Right lobe of liver (tissue), 6 donors: ENCODE data around the gene GDF2. TPM values are rescaled to one million over a fixed set of nuclear protein-coding genes. Genes with fewer than 3 reads are reported as not detected.

Source experiments
- ATAC-seq, 4 donors: fragments of 200-7000 bp; cut with Tn5 transposase; one replicate each; pipeline ENCODE4 v1.9.1; 2020; ENCODE audit warnings: mild to moderate bottlenecking in 4 of 4, moderate library complexity in 4 of 4
- DNase-seq, 3 donors: peaks; one replicate each; pipeline ENCODE4 v3.0.0-alpha.2; 2020
- H3K27ac ChIP-seq, 3 donors: fragments of 200-600 bp; one replicate each; pipeline ENCODE4 v1.8.0; 2022
- H3K27me3 ChIP-seq, 2 donors: fragments of 200-600 bp; one replicate each; pipeline ENCODE4 v1.8.0; 2022
- H3K36me3 ChIP-seq, 4 donors: fragments of 200-600 bp; sonication (generic) in 1 of 4; one replicate each; pipeline versions ENCODE4 v1.5.1 to v1.8.0; 2017 to 2022; ENCODE audit warnings: control low read depth in 1 of 4
- H3K4me1 ChIP-seq, 4 donors: fragments of 200-600 bp; sonication (generic) in 1 of 4; one replicate each; pipeline versions ENCODE4 v1.5.1 to v1.8.0; 2017 to 2022; ENCODE audit warnings: control low read depth in 1 of 4
- H3K4me3 ChIP-seq, 3 donors: fragments of 200-600 bp; one replicate each; pipeline ENCODE4 v1.8.0; 2022
- H3K9me3 ChIP-seq, 4 donors: fragments of 200-600 bp; sonication (generic) in 1 of 4; one replicate each; pipeline versions ENCODE4 v1.5.1 to v1.8.0; 2017 to 2022; ENCODE audit warnings: control low read depth in 1 of 4
- POLR2A ChIP-seq: fragments of 450-650 bp; IDR thresholded peaks from one replicate; pipeline ENCODE4 v1.6.1; 2017; ENCODE audit warnings: antibody characterized with exemption, mild to moderate bottlenecking
- WGBS: methylation state at CpG from one replicate; pipeline ENCODE4 v1.1.6; 2018; ENCODE audit warnings: low coverage, low lambda C conversion rate; ENCODE audit not compliant: insufficient coverage; ENCODE audit errors: missing lambda C conversion rate; 5-methylcytosine and 5-hydroxymethylcytosine counted together
- intact Hi-C, 2 donors: fragments of 100-400 bp; cut with DNase I; formaldehyde crosslinking; loops; one replicate each; pipeline versions ENCODE4 v1.11.2 to v1.14.1; 2022
- total RNA-seq, 6 experiments: library from RNA; depleted of rRNA in 2 of 6; stranded (reverse); fragments of >200 nt in 2 of 6; fragmentation: NEBNext Ultra II Directional in 3 of 6; extraction: Animal tissue kit (Norgen Biotek cat#: 25700) in 3 of 6; gene quantifications; one replicate each; pipeline versions ENCODE4 v1.1.0 to v1.2.4, GENCODE V29; 2016 to 2023
- TF ChIP-seq, protein P1 (sequence below), 4 donors: fragments of 200-600 bp in 3 of 4; fragments of 450-650 bp in 1 of 4; IDR thresholded peaks; one replicate each; pipeline versions ENCODE4 v1.5.1 to v1.8.0; 2016 to 2022; ENCODE audit warnings: antibody characterized with exemption in 4 of 4, mild to moderate bottlenecking in 2 of 4
- donor health status: DM: no; HTN: yes; CAD: no.
- donor health status: DM: no; HTN: no; CAD: no.
- donor health status: DM: no; HTN: no; CAD: no.
- donor health status: DM: no; HTN: yes; CAD: no.
- donor health status: DM: no; HTN: yes; CAD: no.

GDF2 gene
- total RNA-seq, 6 experiments from 2014 or later, result 4.5 to 15.9 (median 9.7) TPM

DNA sequence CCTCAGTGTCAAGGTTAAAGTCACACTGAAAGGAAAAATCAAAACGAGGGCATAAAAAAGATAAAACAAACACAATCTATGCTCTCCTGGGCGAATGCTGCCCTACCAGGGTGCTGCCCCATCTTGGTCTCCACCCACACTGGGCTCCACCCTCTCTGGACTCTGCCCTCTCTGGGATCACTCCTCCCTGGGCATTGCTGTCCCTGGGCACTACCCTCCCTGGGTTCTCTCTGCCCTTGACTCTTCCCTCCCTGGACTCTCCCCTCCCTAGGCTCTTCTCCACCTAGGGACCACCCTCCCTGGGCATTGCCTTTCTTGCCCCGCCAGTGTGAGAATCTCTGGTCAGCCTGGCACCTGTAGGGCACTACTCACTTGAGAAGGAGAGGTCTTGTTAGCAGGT lies 8.6 kb downstream of the GDF2 start:
- no peak for TF ChIP-seq POLR2A
- TF ChIP-seq, protein P1, sequence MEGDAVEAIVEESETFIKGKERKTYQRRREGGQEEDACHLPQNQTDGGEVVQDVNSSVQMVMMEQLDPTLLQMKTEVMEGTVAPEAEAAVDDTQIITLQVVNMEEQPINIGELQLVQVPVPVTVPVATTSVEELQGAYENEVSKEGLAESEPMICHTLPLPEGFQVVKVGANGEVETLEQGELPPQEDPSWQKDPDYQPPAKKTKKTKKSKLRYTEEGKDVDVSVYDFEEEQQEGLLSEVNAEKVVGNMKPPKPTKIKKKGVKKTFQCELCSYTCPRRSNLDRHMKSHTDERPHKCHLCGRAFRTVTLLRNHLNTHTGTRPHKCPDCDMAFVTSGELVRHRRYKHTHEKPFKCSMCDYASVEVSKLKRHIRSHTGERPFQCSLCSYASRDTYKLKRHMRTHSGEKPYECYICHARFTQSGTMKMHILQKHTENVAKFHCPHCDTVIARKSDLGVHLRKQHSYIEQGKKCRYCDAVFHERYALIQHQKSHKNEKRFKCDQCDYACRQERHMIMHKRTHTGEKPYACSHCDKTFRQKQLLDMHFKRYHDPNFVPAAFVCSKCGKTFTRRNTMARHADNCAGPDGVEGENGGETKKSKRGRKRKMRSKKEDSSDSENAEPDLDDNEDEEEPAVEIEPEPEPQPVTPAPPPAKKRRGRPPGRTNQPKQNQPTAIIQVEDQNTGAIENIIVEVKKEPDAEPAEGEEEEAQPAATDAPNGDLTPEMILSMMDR (IDR thresholded peaks at IDR 0.05), result no peak
- H3K27me3 ChIP-seq, result no peaks in the 10 kb centered on the region
- H3K36me3 ChIP-seq, result no peaks in the 10 kb centered on the region
- peak overlapping the region in 1 of 3 donors; percentile 58 for H3K27ac ChIP-seq
- peak; percentile 99 to 100 (median 99) for ATAC-seq
- no peak overlapping the region for H3K4me3 ChIP-seq
- intact Hi-C loops, result no loop called here
- H3K4me1 ChIP-seq, result peaks cover 0 to 12% (median 5%) of the 10 kb centered on the region in 4 donors
- DNase-seq, result peak; percentile 69 to 89 (median 88)
- 60% methylated on average over 2 of the region's 3 CpGs for WGBS
- no peaks in the 10 kb centered on the region for H3K9me3 ChIP-seq

DNA sequence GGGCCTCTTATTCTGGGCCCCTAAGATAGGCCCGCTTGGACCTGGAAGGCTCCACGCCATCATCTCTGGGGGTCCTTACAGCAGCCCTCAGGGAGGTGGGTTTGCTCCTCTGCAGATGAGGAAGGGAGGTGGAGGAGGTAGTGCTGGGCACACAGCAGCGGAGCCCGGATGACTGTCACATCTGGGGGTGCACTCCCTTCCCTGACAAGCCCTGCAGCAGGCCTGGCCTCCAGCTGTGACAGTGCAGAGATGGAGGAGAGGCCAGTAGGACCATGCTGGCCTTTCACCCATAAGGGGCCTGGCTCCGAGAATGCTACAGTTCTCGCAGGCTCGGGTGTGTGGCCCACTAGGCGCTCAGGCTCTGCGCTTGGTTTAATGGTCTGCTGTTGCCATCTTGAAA lies 9.2 kb downstream of the GDF2 start:
- 100% methylated on average over 1 of the region's 9 CpGs for WGBS
- Histone ChIP-seq H3K27ac (no peak overlapping the region), H3K36me3 (no peaks in the 10 kb centered on the region), H3K27me3 (no peaks in the 10 kb centered on the region), H3K9me3 (no peaks in the 10 kb centered on the region), H3K4me3 (no peak overlapping the region), H3K4me1 (peaks cover 0 to 12% (median 5%) of the 10 kb centered on the region in 4 donors)
- DNase-seq (no peak), ATAC-seq (no peak)
- TF ChIP-seq, protein P1 (IDR thresholded peaks at IDR 0.05), result no peak
- no peak for TF ChIP-seq POLR2A
- intact Hi-C loops, result no loop called here

DNA sequence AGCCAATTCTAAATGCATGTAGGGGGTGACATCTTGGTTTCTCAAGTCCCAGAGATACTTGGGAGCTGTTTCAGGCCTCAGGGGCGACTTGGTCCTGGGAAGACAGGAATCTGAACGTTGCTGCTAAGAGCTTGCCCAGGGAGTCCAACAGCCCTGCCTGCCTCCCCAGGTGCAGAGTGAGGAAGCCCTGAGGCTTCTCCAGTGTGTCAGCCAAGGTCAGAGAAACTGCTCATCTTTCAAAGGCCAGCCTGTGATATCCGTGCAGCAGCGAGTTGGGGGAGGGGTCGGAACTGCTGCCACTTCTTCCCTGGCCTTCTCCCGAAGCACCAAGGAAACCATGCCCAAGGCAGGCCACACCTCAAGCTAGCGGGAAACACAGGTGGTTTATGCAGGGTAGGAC lies 9.7 kb downstream of the GDF2 start:
- no peaks in the 10 kb centered on the region for H3K9me3 ChIP-seq
- H3K27me3 ChIP-seq, result no peaks in the 10 kb centered on the region
- no peak for DNase-seq
- intact Hi-C loops, result no loop called here
- no peak for TF ChIP-seq POLR2A
- TF ChIP-seq, protein P1 (IDR thresholded peaks at IDR 0.05), result no peak
- ATAC-seq, result no peak
- no peaks in the 10 kb centered on the region for H3K36me3 ChIP-seq
- H3K4me1 ChIP-seq, result peaks cover 0 to 12% (median 5%) of the 10 kb centered on the region in 4 donors
- no peak overlapping the region for H3K4me3 ChIP-seq
- WGBS, result 88% methylated on average over 5 of the region's 7 CpGs
- H3K27ac ChIP-seq, result no peak overlapping the region

DNA sequence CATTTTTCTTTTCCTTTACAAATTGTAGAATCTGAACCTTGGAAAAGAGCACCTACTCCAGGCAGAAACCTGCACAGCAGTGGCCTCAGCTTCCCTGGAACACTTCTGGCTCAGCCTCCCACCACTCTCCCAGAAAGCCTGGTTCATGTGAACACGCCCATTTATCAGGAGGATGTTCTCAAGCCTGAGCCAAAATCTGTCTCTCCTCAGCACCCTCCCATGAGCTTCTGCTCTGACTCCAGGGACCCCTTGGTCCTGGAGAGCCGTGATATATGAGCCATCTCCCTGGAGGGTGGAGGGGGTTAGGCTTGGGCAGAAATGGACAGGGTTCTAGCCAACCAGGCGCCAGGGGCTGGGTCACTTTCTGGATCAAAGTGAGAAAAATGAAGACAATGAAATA lies 10.1 kb downstream of the GDF2 start:
- ATAC-seq (no peak), DNase-seq (no peak)
- Histone ChIP-seq H3K27me3 (no peaks in the 10 kb centered on the region), H3K4me1 (peaks cover 0 to 12% (median 5%) of the 10 kb centered on the region in 4 donors), H3K9me3 (no peaks in the 10 kb centered on the region), H3K4me3 (no peak overlapping the region), H3K36me3 (no peaks in the 10 kb centered on the region), H3K27ac (no peak overlapping the region)
- intact Hi-C loops, result no loop called here
- WGBS, result 76% methylated on average over 2 of the region's 3 CpGs
- TF ChIP-seq, protein P1 (IDR thresholded peaks at IDR 0.05), result no peak
- TF ChIP-seq POLR2A, result no peak

DNA sequence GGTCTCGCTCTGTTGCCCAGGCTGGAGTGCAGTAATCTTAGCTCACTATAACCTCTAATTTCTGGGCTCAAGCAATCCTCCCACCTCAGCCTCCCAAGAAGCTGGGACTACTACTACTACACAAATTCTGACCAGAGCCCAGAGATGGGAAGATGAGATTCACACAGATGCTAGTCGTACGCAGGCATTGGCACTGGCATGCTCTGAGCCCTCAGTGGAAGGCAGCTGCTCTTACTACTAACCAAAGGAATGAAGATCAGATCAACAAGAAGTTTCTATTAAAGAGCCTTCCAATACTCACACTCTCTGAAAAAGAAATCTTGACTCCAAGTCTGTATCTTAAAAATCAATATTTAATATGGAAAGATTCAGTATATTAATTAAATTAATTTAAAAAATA lies 10.7 kb downstream of the GDF2 start:
- TF ChIP-seq, protein P1 (IDR thresholded peaks at IDR 0.05), result no peak
- no peak for TF ChIP-seq POLR2A
- no peaks in the 10 kb centered on the region for H3K36me3 ChIP-seq
- 70% methylated on average over 2 of the region's 3 CpGs for WGBS
- H3K4me1 ChIP-seq, result peaks cover 0 to 12% (median 5%) of the 10 kb centered on the region in 4 donors
- no peak for ATAC-seq
- intact Hi-C loops, result no loop called here
- no peaks in the 10 kb centered on the region for H3K27me3 ChIP-seq
- no peak overlapping the region for H3K27ac ChIP-seq
- no peak for DNase-seq
- no peak overlapping the region for H3K4me3 ChIP-seq
- H3K9me3 ChIP-seq, result no peaks in the 10 kb centered on the region
